Spleen (tissue), 7 donors: ENCODE measurements around the gene NTRK1.

Source experiments
- CTCF ChIP-seq, 11 experiments: fragments of 200-600 bp in 7 of 11; fragments of 450-650 bp in 4 of 11; sonication (generic) in 4 of 11; IDR thresholded peaks in 8 of 11; conservative IDR thresholded peaks in 3 of 11; 1 replicate in 7 of 11; 2 replicates in 4 of 11; pipeline versions ENCODE4 v1.4.0 to v1.8.0; 2016 to 2021; ENCODE audit warnings: antibody characterized with exemption in 11 of 11, inconsistent platforms in 4 of 11, mild to moderate bottlenecking in 1 of 11
- POLR2A ChIP-seq, 3 donors: fragments of 450-650 bp; IDR thresholded peaks; one replicate each; pipeline ENCODE4 v1.5.1; 2017; ENCODE audit warnings: antibody characterized with exemption in 3 of 3, mild to moderate bottlenecking in 1 of 3
- POLR2AphosphoS5 ChIP-seq, 3 donors: sonication (generic); formaldehyde crosslinking; IDR thresholded peaks; one replicate each; pipeline ENCODE4 v1.5.1; 2017; ENCODE audit warnings: antibody characterized with exemption in 3 of 3
- donor health status: DM: no; HTN: no; CAD: no; lungs with moderate emphysema.
- donor health status: DM: no; HTN: no; CAD: no.
- donor health status: DM: no; HTN: no; CAD: no.

- TF ChIP-seq POLR2A (IDR thresholded peaks at IDR 0.05) (no peak), CTCF (IDR thresholded peaks at IDR 0.05 in 8 of 11, conservative IDR thresholded peaks at IDR 0.05 in 3 of 11) (no peak), POLR2AphosphoS5 (IDR thresholded peaks at IDR 0.05) (no peak)
Observed at GRCh38 chr1:156887317-156887716, 26.7 kb downstream of the NTRK1 start.
